ENCODE measurements around the gene DMAC2L.

- no peak for TF ChIP-seq EZH2phosphoT487 (IDR thresholded peaks at IDR 0.05; ENCODE audit: insufficient read depth, low read depth)
- no peak for TF ChIP-seq EZH2 (IDR thresholded peaks at IDR 0.05; ENCODE audit: insufficient read depth, poor library complexity, severe bottlenecking)
Observed at GRCh38 chr14:50350975-50351374, 38.9 kb downstream of the DMAC2L start.
